Erythroblast (primary cell): ENCODE data around the gene LIF.

Experiments used
- GATA1 ChIP-seq: IDR thresholded peaks from 2 replicates; pipeline ENCODE4 v1.6.1; 2011; ENCODE audit warnings: low read depth, mild to moderate bottlenecking, control low read depth, low read length, moderate library complexity
- POLR2A ChIP-seq: IDR thresholded peaks from 2 replicates; pipeline ENCODE4 v1.6.1; 2011; ENCODE audit warnings: mild to moderate bottlenecking, low read length

DNA sequence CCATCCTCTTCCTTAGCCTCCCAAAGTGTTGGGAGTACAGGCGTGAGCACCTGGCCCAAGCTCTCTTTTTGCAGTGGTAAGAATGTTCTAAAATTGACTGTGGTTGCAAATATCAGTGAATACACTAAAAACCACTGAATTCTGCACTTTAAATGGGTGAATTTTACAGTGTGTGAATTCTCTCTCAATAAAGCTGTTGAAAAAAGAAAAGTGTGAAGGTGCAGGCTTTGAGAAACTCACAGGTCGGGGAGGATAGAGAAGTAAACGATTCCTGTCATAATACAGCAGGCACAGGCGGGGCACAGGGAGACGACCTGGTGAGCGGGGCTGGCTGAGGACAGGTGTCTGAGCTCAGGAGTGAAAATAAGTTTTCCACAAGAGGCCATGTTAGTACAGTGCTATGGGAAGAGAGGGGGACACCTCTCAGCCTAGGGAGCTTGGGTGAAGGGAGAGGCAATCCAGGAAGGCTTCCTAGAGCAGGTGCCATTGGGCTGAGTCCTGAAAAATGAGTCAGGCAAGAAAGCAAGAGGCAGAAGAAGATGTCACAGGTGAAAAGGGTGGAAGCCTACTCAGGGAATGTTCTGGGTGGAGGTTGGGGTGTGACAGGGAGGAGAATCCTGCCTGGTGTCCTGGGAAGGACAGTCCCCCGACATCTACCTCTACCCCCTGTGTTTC lies 26.1 kb downstream of the LIF start:
- no peak for TF ChIP-seq POLR2A
- no peak for TF ChIP-seq GATA1
